ENCODE measurements around the gene CARD18. TPM values are rescaled to one million over a fixed set of nuclear protein-coding genes. Genes with fewer than 3 reads are reported as not detected.
"Not testable (repeated sequence)": the region's sequence is repeated elsewhere in the genome, so short reads cannot be mapped to it uniquely, and the experiment has no call there.

The CARD18 gene
- total RNA-seq, 2 experiments from 2014 or later = not detected

DNA sequence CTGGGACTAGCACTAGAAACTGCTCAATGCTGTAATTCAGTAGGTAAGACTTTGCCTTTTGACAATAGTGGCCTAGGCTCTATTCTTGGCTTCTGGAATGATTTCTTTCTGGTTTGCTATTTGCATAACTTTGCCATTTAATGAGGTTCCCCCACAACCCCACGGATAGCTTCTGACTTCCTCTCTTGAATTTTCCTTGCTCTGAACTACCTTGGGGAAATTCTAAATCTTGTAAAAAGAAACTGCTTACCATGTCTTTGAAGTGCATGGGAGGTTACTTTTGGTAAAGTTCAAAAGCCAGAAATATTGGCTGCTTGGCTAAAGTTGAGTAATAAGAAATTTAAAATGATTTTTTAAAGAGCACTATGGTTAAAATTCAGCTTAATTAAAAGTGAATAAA lies 35.3 kb downstream of the CARD18 start:
- intact Hi-C loops (cut with DNase I, micrococcal nuclease) = no loop called here
- POLR2A ChIA-PET = no interaction called here

DNA sequence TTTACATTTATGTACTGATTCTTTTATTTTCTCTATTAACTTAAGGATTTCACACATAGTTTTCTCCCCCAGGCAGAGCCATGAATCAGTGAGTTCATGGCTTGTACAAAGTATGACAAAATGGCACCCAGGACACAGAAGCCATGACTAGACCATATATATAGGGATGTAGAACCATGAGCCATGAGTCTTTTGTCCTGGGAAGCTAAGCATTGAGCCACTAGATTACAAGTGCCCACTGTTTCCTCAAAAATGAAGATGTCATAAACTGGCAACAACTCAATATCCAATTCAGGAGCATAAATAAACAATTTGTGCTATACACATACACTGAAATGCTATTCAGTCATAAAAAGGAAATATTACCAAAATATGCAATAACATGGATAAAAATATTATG lies 36.2 kb downstream of the CARD18 start:
- Histone ChIP-seq H3K27ac (ENCODE audit: low read depth in 1 of 2, low read length in 2 of 2) (no peak overlapping the region), H3K9me3 (ENCODE audit: control insufficient read depth in 1 of 2, insufficient read depth in 1 of 2, low read length in 2 of 2) (no peaks in the 10 kb centered on the region), H3K4me1 (ENCODE audit: insufficient read depth, low read length) (peaks cover 9% of the 10 kb centered on the region), H3K36me3 (ENCODE audit: insufficient read depth, low read length) (no peaks in the 10 kb centered on the region), H3K4me3 (ENCODE audit: low read length) (no peak overlapping the region), H3K27me3 (ENCODE audit: control insufficient read depth in 1 of 2, insufficient read depth in 2 of 2, low read length in 2 of 2) (no peaks in the 10 kb centered on the region)
- H3K9me3 Mint-ChIP-seq = no peaks in the 10 kb centered on the region
- CTCF ChIA-PET = no interaction called here
- no peaks in the 10 kb centered on the region for H3K36me3 Mint-ChIP-seq (ENCODE audit: low read depth)
- H3K4me3 Mint-ChIP-seq = no peak overlapping the region
- no peaks in the 10 kb centered on the region for H3K27me3 Mint-ChIP-seq
- ATAC-seq (ENCODE audit: poor library complexity) (no peak), DNase-seq (no peak)
- intact Hi-C loops (cut with DNase I, micrococcal nuclease) = no loop called here
- POLR2A ChIA-PET = no interaction called here
- H3K27ac Mint-ChIP-seq = no peak overlapping the region
- TF ChIP-seq, protein P1, sequence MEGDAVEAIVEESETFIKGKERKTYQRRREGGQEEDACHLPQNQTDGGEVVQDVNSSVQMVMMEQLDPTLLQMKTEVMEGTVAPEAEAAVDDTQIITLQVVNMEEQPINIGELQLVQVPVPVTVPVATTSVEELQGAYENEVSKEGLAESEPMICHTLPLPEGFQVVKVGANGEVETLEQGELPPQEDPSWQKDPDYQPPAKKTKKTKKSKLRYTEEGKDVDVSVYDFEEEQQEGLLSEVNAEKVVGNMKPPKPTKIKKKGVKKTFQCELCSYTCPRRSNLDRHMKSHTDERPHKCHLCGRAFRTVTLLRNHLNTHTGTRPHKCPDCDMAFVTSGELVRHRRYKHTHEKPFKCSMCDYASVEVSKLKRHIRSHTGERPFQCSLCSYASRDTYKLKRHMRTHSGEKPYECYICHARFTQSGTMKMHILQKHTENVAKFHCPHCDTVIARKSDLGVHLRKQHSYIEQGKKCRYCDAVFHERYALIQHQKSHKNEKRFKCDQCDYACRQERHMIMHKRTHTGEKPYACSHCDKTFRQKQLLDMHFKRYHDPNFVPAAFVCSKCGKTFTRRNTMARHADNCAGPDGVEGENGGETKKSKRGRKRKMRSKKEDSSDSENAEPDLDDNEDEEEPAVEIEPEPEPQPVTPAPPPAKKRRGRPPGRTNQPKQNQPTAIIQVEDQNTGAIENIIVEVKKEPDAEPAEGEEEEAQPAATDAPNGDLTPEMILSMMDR (IDR thresholded peaks at IDR 0.05) = no peak
- H3K4me1 Mint-ChIP-seq (ENCODE audit: low read depth) = peaks cover 30% of the 10 kb centered on the region

More for the DNA sequence above, 35.3 kb downstream of the CARD18 start:
- H3K27me3 Mint-ChIP-seq = no peaks in the 10 kb centered on the region
- Histone ChIP-seq H3K4me3 (ENCODE audit: low read length) (no peak overlapping the region), H3K27me3 (ENCODE audit: control insufficient read depth in 1 of 2, insufficient read depth in 2 of 2, low read length in 2 of 2) (no peaks in the 10 kb centered on the region), H3K4me1 (ENCODE audit: insufficient read depth, low read length) (peaks cover 9% of the 10 kb centered on the region), H3K9me3 (ENCODE audit: control insufficient read depth in 1 of 2, insufficient read depth in 1 of 2, low read length in 2 of 2) (no peaks in the 10 kb centered on the region), H3K36me3 (ENCODE audit: insufficient read depth, low read length) (no peaks in the 10 kb centered on the region), H3K27ac (ENCODE audit: low read depth in 1 of 2, low read length in 2 of 2) (no peak overlapping the region)
- CTCF ChIA-PET = no interaction called here
- H3K4me1 Mint-ChIP-seq (ENCODE audit: low read depth) = peaks cover 22% of the 10 kb centered on the region
- DNase-seq (no peak), ATAC-seq (ENCODE audit: poor library complexity) (no peak)
- H3K4me3 Mint-ChIP-seq = no peak overlapping the region
- H3K27ac Mint-ChIP-seq = no peak overlapping the region
- no peaks in the 10 kb centered on the region for H3K36me3 Mint-ChIP-seq (ENCODE audit: low read depth)
- TF ChIP-seq, protein P1 (IDR thresholded peaks at IDR 0.05) = no peak
- no peaks in the 10 kb centered on the region for H3K9me3 Mint-ChIP-seq

DNA sequence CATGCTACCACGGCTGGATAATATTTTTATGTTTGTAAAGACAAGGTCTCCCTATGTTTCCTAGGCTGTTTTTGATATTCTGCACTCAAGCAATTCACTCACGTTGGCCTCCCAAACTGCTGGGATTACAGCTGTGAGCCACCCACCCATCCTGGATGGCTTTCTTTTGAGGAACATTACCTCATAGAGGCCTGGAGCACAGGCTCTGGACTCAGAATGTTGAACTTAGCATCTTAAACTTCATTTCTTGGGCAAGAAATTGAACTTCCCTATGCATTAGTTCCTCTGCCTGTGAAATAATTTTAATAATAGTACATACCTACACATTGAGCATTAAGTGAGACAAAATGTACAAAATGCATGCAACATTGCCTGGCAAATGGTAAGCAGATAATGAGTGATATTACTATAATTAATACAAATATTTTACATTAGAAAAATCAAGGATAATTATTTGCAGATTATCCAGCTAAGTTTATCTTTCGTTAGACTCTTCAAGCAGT lies 37.4 kb downstream of the CARD18 start:
- ATAC-seq (ENCODE audit: poor library complexity); intact Hi-C loops (cut with DNase I, micrococcal nuclease); H3K4me1 ChIP-seq (ENCODE audit: insufficient read depth, low read length); H3K36me3 Mint-ChIP-seq (ENCODE audit: low read depth); H3K27me3 ChIP-seq (ENCODE audit: control insufficient read depth in 1 of 2, insufficient read depth in 2 of 2, low read length in 2 of 2); H3K27ac ChIP-seq (ENCODE audit: low read depth in 1 of 2, low read length in 2 of 2); CTCF ChIA-PET; POLR2A ChIA-PET; H3K9me3 ChIP-seq (ENCODE audit: control insufficient read depth in 1 of 2, insufficient read depth in 1 of 2, low read length in 2 of 2); H3K27ac Mint-ChIP-seq; H3K36me3 ChIP-seq (ENCODE audit: insufficient read depth, low read length); H3K27me3 Mint-ChIP-seq; DNase-seq; H3K9me3 Mint-ChIP-seq; H3K4me3 ChIP-seq (ENCODE audit: low read length); H3K4me3 Mint-ChIP-seq: not testable (repeated sequence)
- H3K4me1 Mint-ChIP-seq (ENCODE audit: low read depth) = peaks cover 30% of the 10 kb centered on the region

DNA sequence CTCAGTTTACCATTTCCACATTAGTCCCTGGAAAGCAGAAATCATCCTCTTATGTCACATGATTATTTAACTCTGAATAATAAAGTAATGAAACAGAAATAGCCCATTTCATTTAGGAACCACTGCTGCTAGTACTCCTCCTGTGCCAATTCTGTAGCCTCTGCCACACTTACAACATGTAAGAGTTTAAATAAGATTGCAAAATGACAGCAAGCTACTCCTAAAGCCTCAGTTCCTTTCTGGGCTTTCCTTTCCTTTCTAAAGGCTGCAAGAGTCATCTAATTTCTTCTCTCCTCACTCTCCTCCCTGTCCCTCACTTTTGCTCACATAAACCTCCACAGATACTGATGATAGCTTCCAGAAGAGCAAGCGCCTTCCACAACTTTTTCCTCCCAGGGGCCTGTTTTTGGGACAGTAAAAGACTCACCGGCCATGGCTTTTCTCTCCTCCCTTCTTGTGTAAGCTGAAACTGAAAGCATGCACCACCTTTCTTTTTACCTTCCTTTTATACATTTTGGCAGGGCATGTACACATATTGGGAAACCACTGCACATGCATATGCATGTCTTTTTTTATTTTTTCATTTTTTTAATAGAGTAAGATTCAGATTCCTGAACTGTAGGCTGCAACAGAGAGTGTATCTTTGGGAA lies 38.5 kb downstream of the CARD18 start:
- Mint-ChIP-seq H3K27me3 (no peaks in the 10 kb centered on the region), H3K4me1 (ENCODE audit: low read depth) (peaks cover 30% of the 10 kb centered on the region), H3K9me3 (no peaks in the 10 kb centered on the region), H3K36me3 (ENCODE audit: low read depth) (no peaks in the 10 kb centered on the region), H3K4me3 (peak overlapping the region; percentile 67), H3K27ac (peak overlapping the region; percentile 45)
- ATAC-seq (ENCODE audit: poor library complexity) = no peak
- Histone ChIP-seq H3K27ac (ENCODE audit: low read depth in 1 of 2, low read length in 2 of 2) (peak overlapping the region in 1 of 2 donors; percentile 46), H3K4me1 (ENCODE audit: insufficient read depth, low read length) (peaks cover 9% of the 10 kb centered on the region), H3K4me3 (ENCODE audit: low read length) (peak overlapping the region; percentile 46), H3K9me3 (ENCODE audit: control insufficient read depth in 1 of 2, insufficient read depth in 1 of 2, low read length in 2 of 2) (no peaks in the 10 kb centered on the region), H3K36me3 (ENCODE audit: insufficient read depth, low read length) (no peaks in the 10 kb centered on the region), H3K27me3 (ENCODE audit: control insufficient read depth in 1 of 2, insufficient read depth in 2 of 2, low read length in 2 of 2) (no peaks in the 10 kb centered on the region)
- intact Hi-C loops (cut with DNase I, micrococcal nuclease) = no loop called here
- ChIA-PET POLR2A (no interaction called here), CTCF (no interaction called here)
- peak in 4 of 14 experiments; percentile 5 to 48 (median 20) for DNase-seq
- TF ChIP-seq, protein P1 (IDR thresholded peaks at IDR 0.05) = no peak
